HG02642 (cell line): Measurements from ENCODE around the gene MAPKAP1.
"Not testable (repeated sequence)": the region's sequence is repeated elsewhere in the genome, so short reads cannot be mapped to it uniquely, and the experiment has no call there.

Experiments
- ATAC-seq: cut with Tn5 transposase; IDR thresholded peaks from one replicate; pipeline ENCODE4 v1.9.1; 2021; ENCODE audit warnings: mild to moderate bottlenecking; ENCODE audit not compliant: unreplicated experiment, poor library complexity

Gene MAPKAP1

DNA sequence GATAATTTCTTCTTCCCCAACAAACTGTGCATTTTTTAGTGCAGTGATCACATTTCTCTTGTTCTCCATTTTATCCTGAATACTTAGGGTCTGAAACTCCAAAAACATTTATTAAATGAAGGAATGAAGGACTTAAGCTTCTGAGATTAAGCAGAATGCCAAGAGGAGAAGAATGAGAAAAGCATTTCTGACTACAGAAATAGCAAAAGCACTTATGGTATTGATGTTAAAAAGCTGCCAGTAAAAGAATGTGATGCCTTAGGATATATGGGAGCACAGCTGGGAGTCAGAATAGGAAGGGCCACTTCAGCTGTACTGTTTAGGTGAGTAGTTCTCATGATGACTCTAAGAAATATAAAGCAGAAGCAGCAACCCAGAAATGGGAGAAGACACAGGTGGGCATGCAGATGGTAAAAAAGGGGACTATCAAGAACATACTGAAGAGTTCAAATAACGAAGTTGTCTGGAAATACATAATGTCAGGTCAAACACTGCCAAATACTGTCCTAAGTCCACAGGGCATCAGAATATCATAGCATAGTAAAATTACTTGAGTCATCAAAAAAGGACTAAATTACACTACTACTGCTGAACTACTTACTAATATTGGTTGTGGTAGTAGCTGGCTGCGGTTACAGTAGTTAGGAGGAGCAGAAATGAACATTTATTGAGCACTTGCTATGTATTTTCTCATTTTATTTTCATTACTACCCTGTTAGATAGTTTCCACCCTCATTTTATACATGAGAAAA is 132.7 kb downstream of the MAPKAP1 start:
- ATAC-seq = no peak

DNA sequence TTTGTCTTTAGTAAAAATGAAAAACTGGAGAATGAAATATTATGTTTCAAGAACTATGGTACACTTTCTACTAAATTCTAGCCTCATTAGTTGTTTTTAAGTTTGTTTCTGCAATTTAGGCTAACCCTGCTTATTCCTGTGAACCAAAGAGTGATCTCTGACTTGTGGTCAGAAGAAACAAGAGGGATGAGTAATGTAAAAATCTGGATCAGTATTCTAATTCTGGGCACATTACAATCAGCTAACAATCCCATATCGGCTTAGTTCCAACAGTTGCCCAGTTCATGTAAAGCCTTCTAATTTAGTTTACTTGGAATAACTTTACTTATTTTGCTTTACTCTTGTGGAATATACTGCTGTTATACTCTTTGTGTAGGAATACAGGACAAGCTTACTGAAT is 134.5 kb downstream of the MAPKAP1 start:
- not testable (repeated sequence) for ATAC-seq

DNA sequence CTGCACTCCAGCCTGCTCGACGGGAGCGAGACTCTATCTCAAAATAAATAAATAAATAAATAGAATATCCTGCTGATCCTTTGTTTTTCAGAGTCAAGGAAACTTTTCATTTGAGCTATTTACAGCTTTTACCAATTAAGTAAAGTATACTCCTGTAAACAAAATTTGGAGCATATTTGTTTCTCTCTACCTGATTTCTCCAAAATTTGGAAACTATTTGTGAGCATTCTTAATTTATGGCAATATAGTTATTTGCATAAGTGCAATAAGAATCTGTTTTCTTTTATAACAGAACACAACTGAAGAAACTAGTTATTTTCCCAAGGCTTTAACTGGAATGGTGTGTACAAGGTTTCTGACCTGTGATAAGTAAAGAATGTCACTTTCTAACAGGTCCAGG is 135.2 kb downstream of the MAPKAP1 start:
- not testable (repeated sequence) for ATAC-seq

DNA sequence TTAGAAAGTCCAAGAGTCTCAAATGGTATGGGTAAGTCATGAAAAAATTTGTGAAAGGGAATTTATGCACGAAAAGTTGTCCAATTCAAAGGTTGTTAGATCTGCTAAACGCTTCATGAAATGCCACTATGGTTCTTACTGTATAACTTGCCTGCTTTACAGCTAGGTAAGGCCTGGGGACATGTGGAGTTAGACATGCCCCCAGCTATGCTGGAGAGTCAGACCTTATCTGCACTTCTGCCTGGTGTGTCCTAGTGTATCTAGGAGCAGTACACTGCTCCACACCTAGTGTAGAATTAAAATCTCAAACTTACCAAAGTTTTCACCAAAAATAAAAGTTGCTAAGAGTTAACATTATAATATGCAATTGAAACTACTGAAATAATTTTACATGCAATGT is 136.8 kb downstream of the MAPKAP1 start:
- ATAC-seq = no peak

DNA sequence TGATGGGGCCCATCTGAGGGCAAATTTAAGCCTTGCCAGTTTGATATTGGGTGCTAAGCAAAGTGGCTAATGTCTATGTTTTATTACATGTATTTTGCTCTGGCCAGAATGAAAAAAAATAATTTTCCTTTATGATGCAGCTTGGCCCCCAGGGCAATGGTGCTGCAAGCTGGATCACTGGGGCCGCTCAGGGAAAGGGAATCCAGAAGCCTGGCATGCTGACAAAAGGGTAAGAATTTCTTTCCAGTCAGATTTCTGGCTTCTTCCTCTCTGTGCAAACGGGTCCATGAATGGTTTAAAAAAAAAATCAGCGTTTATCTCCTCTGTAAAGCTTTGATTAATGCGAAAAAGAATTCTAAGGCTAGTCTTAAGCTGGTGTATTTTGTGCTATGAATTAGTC is 138.4 kb downstream of the MAPKAP1 start:
- ATAC-seq = no peak

DNA sequence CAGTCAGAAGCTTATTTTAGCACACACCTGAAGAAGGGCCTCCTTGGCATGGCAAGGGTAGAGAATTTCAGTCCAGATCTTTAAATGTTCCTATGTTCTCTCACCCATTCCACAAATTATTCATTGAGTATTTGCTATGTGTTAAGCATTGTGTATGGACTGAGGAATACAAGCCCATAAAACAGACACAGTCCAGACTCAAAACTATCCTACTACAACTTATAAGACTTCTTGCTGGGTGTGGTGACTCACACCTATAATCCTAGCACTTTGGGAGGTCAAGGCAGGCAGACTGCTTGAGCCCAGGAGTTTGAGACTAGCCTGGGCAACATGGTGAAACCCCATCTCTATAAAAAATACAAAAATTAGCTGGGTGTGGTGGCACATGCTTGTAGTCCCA is 141.0 kb downstream of the MAPKAP1 start:
- not testable (repeated sequence) for ATAC-seq

DNA sequence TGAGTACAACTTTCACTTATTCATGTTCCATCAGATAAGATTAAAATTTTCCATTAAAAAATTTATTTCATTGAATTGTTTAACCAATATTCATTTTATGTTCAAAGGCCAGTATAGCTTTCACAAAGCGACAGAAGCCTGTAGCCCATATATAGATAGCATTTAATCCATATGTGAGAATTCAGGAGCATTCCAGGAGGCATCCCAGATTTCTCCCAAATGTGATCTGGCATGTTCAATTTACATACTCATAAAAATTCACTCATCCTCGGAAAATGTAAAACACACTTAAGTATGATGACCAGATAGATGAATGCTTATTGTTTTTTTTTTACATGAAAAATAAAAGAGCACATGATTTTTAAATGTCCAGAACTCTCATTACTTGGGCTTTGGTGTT is 141.9 kb downstream of the MAPKAP1 start:
- no peak for ATAC-seq

DNA sequence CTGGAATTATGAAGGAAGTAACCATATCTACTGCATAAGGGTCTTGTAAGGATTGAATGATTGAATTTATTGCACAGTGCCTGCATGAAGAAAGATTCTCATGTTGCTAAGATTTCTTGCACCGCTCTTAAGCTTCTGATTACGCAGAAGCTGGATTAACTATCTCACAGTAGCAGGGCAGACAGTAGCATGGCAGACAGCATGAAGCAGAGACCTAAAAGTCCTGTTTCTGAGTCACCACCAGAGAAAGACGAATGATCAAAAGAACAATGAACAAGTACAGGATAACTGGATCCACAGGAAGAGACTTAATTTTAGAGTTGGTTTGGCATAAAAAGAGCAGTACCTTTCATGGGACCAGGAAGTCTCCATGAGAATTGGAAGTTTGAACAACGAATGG is 142.4 kb downstream of the MAPKAP1 start:
- no peak for ATAC-seq

DNA sequence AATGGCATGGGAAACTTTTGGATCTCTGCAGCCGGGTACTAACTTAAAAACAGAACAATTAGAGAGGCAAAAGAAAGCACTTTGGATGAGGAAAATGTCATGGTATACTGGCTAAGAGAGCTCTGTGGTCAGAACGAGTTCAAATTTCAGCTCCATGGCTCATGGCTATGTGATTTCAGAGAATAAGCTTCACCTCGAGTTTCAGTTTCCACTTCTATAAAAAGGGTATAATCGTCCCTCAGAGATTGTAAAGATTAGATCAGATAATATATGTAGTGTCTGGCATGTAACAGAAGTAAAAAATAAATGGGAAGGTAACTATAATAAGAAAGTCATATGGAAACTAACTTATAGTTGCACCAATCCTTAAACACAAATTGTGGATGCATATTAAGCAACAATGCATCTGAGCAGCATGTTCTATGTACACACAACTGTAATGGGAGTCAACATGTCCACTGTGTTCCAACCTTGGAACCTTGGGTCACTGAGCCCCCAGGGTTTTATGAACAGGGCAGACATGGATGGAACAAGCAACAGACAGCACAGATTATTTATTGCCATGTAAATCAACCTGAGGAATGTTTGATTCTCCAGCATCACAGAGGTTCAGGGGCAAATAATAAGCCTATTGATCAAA is 145.4 kb downstream of the MAPKAP1 start:
- no peak for ATAC-seq

DNA sequence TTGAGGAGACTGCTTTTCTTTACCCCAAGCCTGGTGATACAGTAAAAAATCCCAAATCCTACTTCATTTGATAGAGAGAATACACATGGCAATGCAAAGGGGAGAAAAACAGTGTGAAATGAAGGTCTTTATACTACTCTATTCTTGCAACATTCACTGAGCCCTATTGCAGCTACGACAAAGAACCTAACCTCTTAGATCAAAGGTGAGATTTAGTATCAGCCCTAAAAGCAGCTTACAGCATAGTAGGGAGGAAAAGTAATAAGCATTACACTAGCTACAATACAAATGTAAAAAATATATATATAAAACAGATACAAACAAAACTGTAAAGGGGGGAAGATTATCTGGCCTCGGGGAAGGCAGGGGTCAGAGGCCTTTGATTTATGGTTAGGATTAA is 147.1 kb downstream of the MAPKAP1 start:
- no peak for ATAC-seq

DNA sequence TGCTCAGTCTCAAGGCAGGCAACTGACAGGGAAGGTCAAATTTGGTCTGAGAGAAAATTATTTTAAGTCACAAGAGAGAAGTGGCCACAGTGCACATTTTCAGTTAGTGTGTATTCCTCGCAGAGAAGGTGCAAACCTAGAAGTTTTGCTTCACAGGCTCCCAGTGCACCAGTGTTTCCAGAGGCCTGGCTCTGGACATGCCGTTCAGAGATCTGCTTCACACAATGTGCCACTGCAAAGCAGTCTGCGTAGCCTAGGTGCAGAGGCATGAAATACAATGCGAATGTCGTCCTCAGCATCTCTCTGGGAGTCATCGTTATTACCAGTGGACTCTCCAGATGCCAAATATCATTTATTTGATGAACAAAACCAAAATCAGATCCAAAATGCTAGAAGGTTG is 147.8 kb downstream of the MAPKAP1 start:
- ATAC-seq = no peak

DNA sequence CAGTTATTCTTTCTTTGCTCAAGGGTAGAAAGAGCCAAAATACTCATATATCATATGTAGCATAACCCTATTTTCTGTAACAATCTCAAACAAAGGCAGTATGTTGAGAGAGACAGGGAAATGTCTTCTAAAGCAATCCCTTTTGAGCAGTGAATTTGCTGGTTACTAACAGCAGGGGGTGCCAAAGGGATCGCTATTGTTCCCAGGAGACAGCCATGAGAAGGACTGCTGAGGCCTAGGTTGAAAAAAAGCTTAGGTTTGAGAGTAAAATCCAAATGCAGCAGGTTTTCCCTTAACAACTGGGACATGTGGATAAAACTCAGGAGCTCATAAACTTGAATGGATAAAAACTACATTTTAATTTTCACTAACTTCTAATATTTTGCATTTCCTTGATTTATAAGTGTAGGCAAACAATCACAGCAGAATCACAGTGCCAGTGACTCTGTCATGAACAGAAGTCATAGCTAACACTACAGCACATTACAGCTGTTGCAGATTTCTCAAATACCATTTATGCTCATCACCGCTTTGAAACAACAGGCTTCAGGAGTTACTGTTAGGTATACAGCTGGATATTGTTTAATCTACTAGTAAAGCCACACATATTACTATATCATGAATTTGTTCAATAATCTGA is 148.4 kb downstream of the MAPKAP1 start:
- ATAC-seq = peak; percentile 57

DNA sequence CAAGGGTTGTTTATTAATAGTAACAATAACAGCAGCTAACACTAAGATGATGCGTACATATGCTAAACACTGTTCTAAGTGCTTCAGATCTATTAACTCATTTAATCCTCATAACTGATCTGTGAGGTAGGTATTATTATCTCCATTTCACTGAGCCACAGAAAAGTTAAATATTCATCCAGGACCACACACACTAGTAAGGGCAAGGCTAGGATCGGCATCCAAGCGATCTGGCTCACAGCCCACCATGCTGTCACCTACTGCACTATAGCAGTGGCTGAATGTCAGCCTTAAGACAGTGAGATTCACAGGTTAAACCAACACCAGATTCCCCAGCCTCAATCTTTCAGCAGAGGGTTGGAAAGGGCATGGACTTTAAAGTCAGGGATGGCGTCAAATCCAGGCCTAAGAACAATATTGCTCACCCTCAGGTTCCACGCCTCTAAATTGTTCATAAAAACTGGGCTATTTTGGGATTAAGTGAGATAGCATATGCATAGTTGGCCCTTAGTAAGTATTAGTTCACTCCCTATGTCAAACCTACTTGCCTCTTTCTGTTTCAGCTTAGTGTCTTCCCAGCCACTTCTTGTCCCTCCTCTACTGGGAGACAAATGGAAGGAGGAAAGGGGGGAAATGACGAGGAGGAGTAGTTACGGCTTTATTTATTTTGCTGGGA is 150.8 kb downstream of the MAPKAP1 start:
- ATAC-seq = no peak

DNA sequence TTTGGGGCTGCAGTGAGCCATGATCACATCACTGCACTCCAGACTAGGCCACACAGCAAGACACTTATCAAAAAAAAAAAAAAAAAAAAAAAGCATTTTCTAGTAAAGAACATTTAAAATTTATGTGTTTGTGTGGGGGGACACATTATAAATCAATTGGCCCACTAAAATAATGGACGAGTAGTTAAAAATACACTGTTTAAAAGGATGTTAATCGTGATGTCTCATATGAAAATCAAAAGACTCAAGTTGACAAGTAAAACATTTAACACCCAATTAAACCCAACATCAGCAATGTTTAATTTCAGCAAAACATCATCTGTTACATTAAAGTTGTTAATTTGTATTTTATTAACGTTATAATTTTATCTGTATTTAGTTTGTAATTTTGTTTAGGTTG is 152.3 kb downstream of the MAPKAP1 start:
- no peak for ATAC-seq

DNA sequence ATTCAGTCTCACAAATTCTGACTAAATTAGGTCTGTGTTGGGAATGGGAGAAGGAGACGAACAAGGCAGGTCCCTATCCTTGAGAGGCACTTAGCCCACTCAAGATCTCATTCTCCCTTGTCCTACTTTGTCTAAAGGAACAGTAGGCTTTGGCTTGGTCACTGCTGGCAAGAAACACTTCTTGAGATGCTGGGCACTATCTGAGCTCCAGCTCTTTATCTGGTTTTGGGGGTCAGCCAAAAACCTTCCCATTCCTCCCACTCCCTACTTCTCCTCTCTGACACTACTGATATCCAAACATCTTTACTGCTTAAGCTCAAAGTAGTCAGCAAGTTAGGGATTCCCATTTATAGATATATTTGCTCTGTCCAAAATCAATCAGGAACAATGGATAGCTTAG is 155.2 kb downstream of the MAPKAP1 start:
- ATAC-seq = no peak

DNA sequence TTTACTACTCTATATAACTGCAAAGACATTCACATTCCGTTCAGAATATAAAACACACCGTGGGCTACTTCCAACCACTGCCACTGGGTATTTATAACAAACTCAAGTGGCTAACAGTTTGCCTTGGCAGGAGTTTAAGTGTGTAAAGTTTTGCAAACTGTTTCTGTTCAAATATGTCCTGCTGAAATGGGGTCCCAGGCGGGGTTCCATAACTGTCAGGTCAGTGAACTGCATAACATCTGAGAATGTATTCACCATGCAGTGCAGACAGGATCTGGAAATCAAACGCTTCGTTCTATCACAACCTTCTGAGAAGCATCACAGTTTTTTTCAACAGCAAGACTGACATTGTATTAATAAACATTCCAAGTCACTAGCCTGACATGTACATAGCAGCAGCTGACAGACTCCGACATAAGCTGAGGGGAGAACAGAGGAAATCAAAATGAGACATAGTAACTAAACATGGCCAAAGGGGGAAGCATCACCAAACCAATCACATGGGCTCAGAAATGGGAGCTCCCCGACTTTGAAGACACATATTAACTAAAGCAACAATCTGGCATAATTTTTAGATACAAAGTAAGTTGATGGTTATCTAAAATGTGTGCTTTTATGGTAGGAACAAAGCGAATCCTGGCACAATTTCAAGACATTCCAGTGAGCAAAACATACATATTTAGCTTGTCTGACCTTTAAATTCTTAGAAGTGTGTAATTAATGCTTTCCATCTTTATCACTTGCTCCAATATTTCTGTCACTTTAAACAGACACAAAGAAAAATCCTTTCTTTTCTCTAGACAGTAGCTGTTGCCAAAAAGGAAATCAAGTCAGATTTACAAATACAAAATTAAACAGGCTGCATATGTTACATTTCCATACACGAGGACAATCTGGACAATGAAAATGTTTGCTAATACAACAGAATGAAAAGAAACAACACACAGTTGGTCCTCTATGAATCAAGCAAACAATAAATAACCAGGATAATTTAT is 156.8 kb downstream of the MAPKAP1 start:
- ATAC-seq = no peak

DNA sequence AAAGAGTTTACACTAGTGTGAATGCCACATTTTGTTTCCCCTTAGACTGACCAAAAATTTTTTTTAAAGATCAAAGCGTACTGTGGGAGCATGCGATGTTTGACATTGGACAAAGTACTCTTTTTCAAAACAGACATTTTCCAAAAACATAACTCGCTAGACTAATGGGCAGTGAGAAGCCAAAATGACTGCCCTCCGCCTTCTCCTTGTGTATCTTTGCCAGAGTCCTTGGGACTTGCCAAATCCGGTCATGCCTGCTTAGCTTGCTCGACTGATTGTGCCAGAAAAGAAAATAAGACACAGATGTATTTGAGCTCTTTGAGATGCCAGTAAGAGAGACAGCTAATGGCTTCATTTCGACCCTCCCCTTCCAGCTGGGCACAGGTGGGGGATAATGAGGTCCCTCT is 157.5 kb downstream of the MAPKAP1 start:
- no peak for ATAC-seq

DNA sequence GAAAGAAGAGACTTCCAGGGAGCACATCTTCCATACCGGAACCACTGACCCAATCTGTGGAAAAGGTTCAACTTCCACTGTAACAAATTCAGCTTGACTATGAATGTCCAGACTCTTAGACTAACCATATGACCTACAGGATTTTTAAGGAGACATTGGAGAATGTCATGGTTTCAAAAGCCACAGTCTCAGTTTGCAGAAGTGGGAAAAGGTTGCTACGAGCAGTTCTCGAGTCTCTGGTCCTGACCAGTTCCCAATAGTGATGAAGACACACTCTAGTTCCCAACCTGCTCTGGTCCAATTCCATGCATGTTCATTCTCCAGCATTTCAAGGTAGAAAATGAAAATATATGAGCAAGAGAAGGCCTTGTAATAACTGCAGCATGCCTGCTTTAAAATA is 158.0 kb downstream of the MAPKAP1 start:
- ATAC-seq = no peak

DNA sequence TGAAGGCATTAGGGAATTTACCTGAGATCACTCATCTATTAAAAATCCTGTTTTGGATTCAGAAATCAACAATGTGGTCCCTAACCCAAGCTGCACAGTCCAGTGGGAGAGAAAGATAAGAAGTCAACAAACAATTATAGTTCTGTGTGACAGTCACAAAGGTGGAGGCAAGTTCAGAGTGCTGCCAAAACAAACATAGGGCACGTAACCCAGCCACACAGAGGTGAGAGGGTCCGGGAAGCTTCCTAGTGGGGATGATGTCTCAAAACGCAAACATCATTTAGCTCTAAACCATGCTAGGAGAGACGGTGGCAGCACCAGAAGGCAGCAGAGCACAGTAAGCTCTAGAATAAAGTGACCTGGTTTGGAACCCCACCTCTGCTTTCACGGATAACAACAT is 158.9 kb downstream of the MAPKAP1 start:
- no peak for ATAC-seq

DNA sequence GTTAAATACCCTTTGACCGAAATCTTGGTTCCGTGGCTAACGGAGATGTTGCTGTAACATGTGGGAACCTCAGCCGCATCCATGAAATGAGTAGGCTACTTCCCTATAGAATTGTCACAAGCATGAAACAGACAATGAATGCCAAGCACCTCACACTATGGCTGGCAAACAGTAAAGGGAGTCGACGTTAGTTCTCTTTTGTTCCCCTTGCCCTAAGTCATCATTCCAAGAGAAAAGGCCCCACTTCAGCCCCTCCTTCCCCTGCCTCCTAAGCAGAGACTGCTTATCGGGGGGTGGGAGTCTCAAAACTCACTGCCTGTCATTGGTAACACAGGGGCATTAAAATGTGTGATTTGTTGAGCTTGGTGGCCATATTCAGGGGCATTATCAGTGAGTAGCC is 159.6 kb downstream of the MAPKAP1 start:
- no peak for ATAC-seq
